Head of caudate nucleus (tissue), 42 donors: ENCODE data around the gene PRKCE.
A peak's percentile ranks its signal among the peaks of the same experiment; 100 is the strongest.
"Not testable (repeated sequence)": the region's sequence is repeated elsewhere in the genome, so short reads cannot be mapped to it uniquely, and the experiment has no call there.

Experiments
- DNase-seq, 42 donors: peaks; one replicate each; pipeline versions ENCODE4 v3.0.0 to v3.0.0-alpha.2; 2020 to 2021; ENCODE audit warnings: mixed read lengths in 7 of 42
- intact Hi-C: fragments of 100-400 bp; cut with DNase I; formaldehyde crosslinking; loops from one replicate; pipeline ENCODE4 v1.15.0; 2022

Gene PRKCE

GRCh38 chr2:45688479-45689298 lies 37.2 kb downstream of the PRKCE start:
- intact Hi-C loops = no loop called here
- no peak for DNase-seq

- intact Hi-C loops = no loop called here
- DNase-seq = peak in 4 of 42 donors; percentile 12 to 58 (median 24)
These were observed 38.8 kb downstream of the PRKCE start for GRCh38 chr2:45690231-45690630.

- peak in 2 of 42 donors; percentile 9 to 19 for DNase-seq
- intact Hi-C loops = no loop called here
These were observed 39.9 kb downstream of the PRKCE start for GRCh38 chr2:45691171-45691999.

GRCh38 chr2:45692566-45692965 lies 41.1 kb downstream of the PRKCE start:
- intact Hi-C loops = no loop called here
- DNase-seq = no peak

- DNase-seq, intact Hi-C loops: not testable (repeated sequence)
These were observed 44.1 kb downstream of the PRKCE start for GRCh38 chr2:45695480-45696007.

- DNase-seq = no peak
- intact Hi-C loops = no loop called here
These were observed 45.2 kb downstream of the PRKCE start for GRCh38 chr2:45696708-45697107.

GRCh38 chr2:45697190-45697589 lies 45.7 kb downstream of the PRKCE start:
- DNase-seq = no peak
- intact Hi-C loops = no loop called here

- DNase-seq = no peak
- intact Hi-C loops = no loop called here
These were observed 47.1 kb downstream of the PRKCE start for GRCh38 chr2:45698554-45698953.

GRCh38 chr2:45699032-45699658 lies 47.7 kb downstream of the PRKCE start:
- no peak for DNase-seq
- intact Hi-C loops = no loop called here

GRCh38 chr2:45700407-45701013 lies 49.0 kb downstream of the PRKCE start:
- intact Hi-C loops = no loop called here
- no peak for DNase-seq

- intact Hi-C loops = no loop called here
- no peak for DNase-seq
These were observed 53.8 kb downstream of the PRKCE start for GRCh38 chr2:45705233-45705632.

- DNase-seq = no peak
- intact Hi-C loops = no loop called here
These were observed 54.6 kb downstream of the PRKCE start for GRCh38 chr2:45706033-45706432.

GRCh38 chr2:45707006-45707405 lies 55.5 kb downstream of the PRKCE start:
- intact Hi-C loops = no loop called here
- DNase-seq = no peak

GRCh38 chr2:45707661-45708060 lies 56.2 kb downstream of the PRKCE start:
- peak in 17 of 42 donors; percentile 12 to 57 (median 26) for DNase-seq
- intact Hi-C loops = no loop called here

GRCh38 chr2:45708501-45708900 lies 57.0 kb downstream of the PRKCE start:
- intact Hi-C loops = no loop called here
- no peak for DNase-seq

- no peak for DNase-seq
- intact Hi-C loops = no loop called here
These were observed 57.7 kb downstream of the PRKCE start for GRCh38 chr2:45709137-45709536.

GRCh38 chr2:45710468-45710867 lies 59.0 kb downstream of the PRKCE start:
- no peak for DNase-seq
- intact Hi-C loops = no loop called here

- intact Hi-C loops = no loop called here
These were observed 59.7 kb downstream of the PRKCE start for GRCh38 chr2:45711224-45711623.

GRCh38 chr2:45712570-45712969 lies 61.1 kb downstream of the PRKCE start:
- intact Hi-C loops = no loop called here
- DNase-seq = no peak

More at GRCh38 chr2:45711224-45711623, 59.7 kb downstream of the PRKCE start:
- no peak for DNase-seq
